Osteoblast (primary cell): ENCODE measurements around the gene VGF. TPM values are rescaled to one million over a fixed set of nuclear protein-coding genes. Genes with fewer than 3 reads are reported as not detected.

Experiments
- DNase-seq: peaks from one replicate; pipeline ENCODE4 v3.0.0; 2011; ENCODE audit warnings: low spot score, mixed read lengths; ENCODE audit not compliant: insufficient read length; ENCODE audit errors: missing footprints
- H2AFZ ChIP-seq: 2 replicates; pipeline ENCODE4 v1.6.0; 2011; ENCODE audit warnings: mild to moderate bottlenecking, low read length
- H3K27ac ChIP-seq: 2 replicates; pipeline ENCODE4 v1.5.1; 2011; ENCODE audit warnings: mild to moderate bottlenecking, low read depth, low read length, moderate library complexity
- H3K27me3 ChIP-seq: 2 replicates; pipeline ENCODE4 v1.6.0; 2012; ENCODE audit warnings: mild to moderate bottlenecking, control low read depth, inconsistent platforms, low read length, moderate library complexity; ENCODE audit not compliant: insufficient read depth
- H3K36me3 ChIP-seq: 2 replicates; pipeline ENCODE4 v1.5.1; 2011; ENCODE audit warnings: mild to moderate bottlenecking, low read length, control low read depth, moderate library complexity; ENCODE audit not compliant: insufficient read depth
- H3K4me1 ChIP-seq: 2 replicates; pipeline ENCODE4 v1.5.1; 2011; ENCODE audit warnings: mild to moderate bottlenecking, low read length, control low read depth, moderate library complexity; ENCODE audit not compliant: insufficient read depth
- H3K4me2 ChIP-seq: 2 replicates; pipeline ENCODE4 v1.6.0; 2011; ENCODE audit warnings: mild to moderate bottlenecking, low read length; ENCODE audit not compliant: insufficient read depth
- H3K4me3 ChIP-seq: fragments of 200-600 bp; sonication (generic); 3 replicates; pipeline ENCODE4 v1.5.1; 2012; ENCODE audit warnings: mild to moderate bottlenecking, low read length, inconsistent platforms; ENCODE audit not compliant: insufficient read depth
- H3K79me2 ChIP-seq: 2 replicates; pipeline ENCODE4 v1.6.0; 2012; ENCODE audit warnings: mild to moderate bottlenecking, low read length, control low read depth, inconsistent platforms; ENCODE audit not compliant: insufficient read depth
- H3K9me3 ChIP-seq: 2 replicates; pipeline ENCODE4 v1.5.1; 2011; ENCODE audit warnings: low read depth, low read length, control low read depth
- H4K20me1 ChIP-seq: 2 replicates; pipeline ENCODE4 v1.6.0; 2012; ENCODE audit warnings: mild to moderate bottlenecking, low read length, control low read depth; ENCODE audit not compliant: insufficient read depth
- CTCF ChIP-seq: IDR thresholded peaks from 2 replicates; pipeline ENCODE4 v1.5.1; 2011; ENCODE audit warnings: mild to moderate bottlenecking, low read depth, low read length, moderate library complexity; ENCODE audit errors: extremely low read depth
- total RNA-seq: library from RNA; depleted of rRNA; stranded (reverse); fragments of >200 nt; gene quantifications from 2 replicates; pipeline ENCODE4 v1.2.3, GENCODE V29; 2012

The VGF gene
- total RNA-seq, 1 donor: 0.36 TPM

DNA sequence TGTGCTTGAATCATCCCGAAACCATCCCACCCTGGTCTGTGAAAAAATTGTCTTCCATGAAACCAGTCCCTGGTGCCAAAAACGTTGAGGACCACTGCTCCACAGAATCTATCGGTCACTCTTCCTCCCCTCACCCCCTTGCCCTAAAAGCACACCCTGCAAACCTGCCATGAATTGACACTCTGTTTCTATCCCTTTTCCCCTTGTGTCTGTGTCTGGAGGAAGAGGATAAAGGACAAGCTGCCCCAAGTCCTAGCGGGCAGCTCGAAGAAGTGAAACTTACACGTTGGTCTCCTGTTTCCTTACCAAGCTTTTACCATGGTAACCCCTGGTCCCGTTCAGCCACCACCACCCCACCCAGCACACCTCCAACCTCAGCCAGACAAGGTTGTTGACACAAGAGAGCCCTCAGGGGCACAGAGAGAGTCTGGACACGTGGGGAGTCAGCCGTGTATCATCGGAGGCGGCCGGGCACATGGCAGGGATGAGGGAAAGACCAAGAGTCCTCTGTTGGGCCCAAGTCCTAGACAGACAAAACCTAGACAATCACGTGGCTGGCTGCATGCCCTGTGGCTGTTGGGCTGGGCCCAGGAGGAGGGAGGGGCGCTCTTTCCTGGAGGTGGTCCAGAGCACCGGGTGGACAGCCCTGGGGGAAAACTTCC, 39.2 kb downstream of the VGF start:
- Histone ChIP-seq H2AFZ (no peak overlapping the region), H4K20me1 (peaks cover 27% of the 10 kb centered on the region), H3K4me1 (peaks cover 57% of the 10 kb centered on the region), H3K36me3 (peaks cover 30% of the 10 kb centered on the region), H3K4me3 (peak overlapping the region; percentile 82), H3K9me3 (no peaks in the 10 kb centered on the region), H3K27me3 (no peaks in the 10 kb centered on the region), H3K79me2 (peaks cover 27% of the 10 kb centered on the region), H3K4me2 (peak overlapping the region; percentile 98), H3K27ac (peak overlapping the region; percentile 98)
- DNase-seq: peak; percentile 69
- TF ChIP-seq CTCF: no peak

GRCh38 chr7:101124376-101125056, 40.9 kb downstream of the VGF start:
- peak overlapping the region; percentile 98 for H3K27ac ChIP-seq
- H3K9me3 ChIP-seq: no peaks in the 10 kb centered on the region
- no peak overlapping the region for H2AFZ ChIP-seq
- TF ChIP-seq CTCF: no peak
- H3K4me2 ChIP-seq: peak overlapping the region; percentile 28
- no peaks in the 10 kb centered on the region for H3K27me3 ChIP-seq
- peaks cover 18% of the 10 kb centered on the region for H4K20me1 ChIP-seq
- peaks cover 15% of the 10 kb centered on the region for H3K36me3 ChIP-seq
- H3K4me1 ChIP-seq: peaks cover 69% of the 10 kb centered on the region
- peaks cover 27% of the 10 kb centered on the region for H3K79me2 ChIP-seq
- DNase-seq: peak; percentile 21
- no peak overlapping the region for H3K4me3 ChIP-seq

DNA sequence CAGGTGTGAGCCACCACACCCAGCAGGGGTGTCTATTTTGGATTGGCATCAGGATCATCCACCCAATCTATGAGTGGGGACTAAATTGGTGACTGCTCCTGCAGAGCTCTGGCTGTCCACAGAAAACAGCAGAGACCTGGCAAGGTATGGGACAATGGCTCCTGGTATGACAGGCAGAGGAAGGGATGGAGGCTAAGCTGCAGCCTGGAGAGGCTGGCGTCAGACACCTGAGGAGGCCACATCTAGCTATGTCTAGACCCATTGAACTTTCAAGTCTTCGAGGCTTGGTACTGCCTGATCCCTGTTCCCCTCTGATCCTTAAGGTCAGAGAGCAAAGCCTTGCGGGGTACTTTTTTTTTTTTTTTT, 41.7 kb downstream of the VGF start:
- Histone ChIP-seq H3K27me3 (no peaks in the 10 kb centered on the region), H3K9me3 (no peaks in the 10 kb centered on the region), H3K79me2 (peaks cover 26% of the 10 kb centered on the region), H3K4me3 (no peak overlapping the region), H2AFZ (no peak overlapping the region), H3K4me2 (no peak overlapping the region), H3K36me3 (peaks cover 13% of the 10 kb centered on the region), H3K27ac (peak overlapping the region; percentile 98), H3K4me1 (peaks cover 76% of the 10 kb centered on the region), H4K20me1 (peaks cover 16% of the 10 kb centered on the region)
- DNase-seq: no peak
- TF ChIP-seq CTCF: no peak

- peaks cover 76% of the 10 kb centered on the region for H3K4me1 ChIP-seq
- peak overlapping the region; percentile 63 for H3K4me3 ChIP-seq
- H3K4me2 ChIP-seq: peak overlapping the region; percentile 78
- H3K36me3 ChIP-seq: peaks cover 7% of the 10 kb centered on the region
- peaks cover 20% of the 10 kb centered on the region for H3K79me2 ChIP-seq
- peaks cover 11% of the 10 kb centered on the region for H4K20me1 ChIP-seq
- TF ChIP-seq CTCF: no peak
- H3K27ac ChIP-seq: peak overlapping the region; percentile 98
- no peaks in the 10 kb centered on the region for H3K9me3 ChIP-seq
- no peaks in the 10 kb centered on the region for H3K27me3 ChIP-seq
- DNase-seq: no peak
- H2AFZ ChIP-seq: no peak overlapping the region
These were observed 42.3 kb downstream of the VGF start for GRCh38 chr7:101122933-101123702.
